ENCODE measurements around the gene PCSK1.

PCSK1 gene

DNA sequence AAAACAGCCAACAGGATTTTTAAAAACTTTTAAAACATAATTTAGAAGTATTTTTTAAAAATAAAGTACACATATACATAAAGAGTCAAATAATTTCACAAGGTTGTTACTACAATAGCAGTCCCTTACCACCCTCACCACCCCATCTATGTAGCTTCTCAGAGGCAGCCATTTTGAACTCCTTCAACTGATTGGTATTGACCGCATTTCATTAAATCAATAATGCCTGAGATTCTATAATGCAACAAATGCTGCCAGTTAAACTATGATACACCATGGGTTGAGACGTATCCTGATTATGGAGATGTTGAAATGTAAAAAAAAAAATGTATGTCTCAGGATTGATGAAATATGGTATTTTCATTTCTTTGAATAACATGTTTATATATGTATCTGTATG lies 78.8 kb downstream of the PCSK1 start:
- H3K27ac Mint-ChIP-seq = no peak overlapping the region
- no peaks in the 10 kb centered on the region for H3K36me3 Mint-ChIP-seq
- H3K9me3 Mint-ChIP-seq = peaks cover 4% of the 10 kb centered on the region
- peaks cover 10% of the 10 kb centered on the region for H3K27me3 Mint-ChIP-seq
- H3K4me1 Mint-ChIP-seq = no peaks in the 10 kb centered on the region
- no peak for ATAC-seq
- H3K4me3 Mint-ChIP-seq = no peak overlapping the region

DNA sequence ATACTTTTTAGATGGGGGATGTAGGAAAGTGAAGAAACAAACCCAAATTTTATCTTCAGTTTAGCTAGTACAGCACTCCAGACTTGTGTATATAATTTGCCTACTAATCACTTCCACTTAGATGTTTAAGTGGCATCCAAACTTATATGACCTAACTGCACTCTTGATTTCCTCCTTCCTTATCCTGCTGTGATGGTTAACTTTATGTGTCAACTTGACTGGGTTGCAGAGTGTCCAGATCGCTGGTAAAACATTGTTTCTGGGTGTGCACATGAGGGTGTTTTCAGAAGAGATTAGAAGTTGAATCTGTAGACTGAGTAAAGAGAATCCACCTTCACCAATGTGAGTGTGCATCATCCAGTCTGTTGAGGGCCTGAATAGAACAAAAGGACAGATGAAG lies 79.8 kb downstream of the PCSK1 start:
- no peak for ATAC-seq
- H3K4me1 Mint-ChIP-seq = no peaks in the 10 kb centered on the region
- H3K27me3 Mint-ChIP-seq = peaks cover 4% of the 10 kb centered on the region
- H3K9me3 Mint-ChIP-seq = peaks cover 4% of the 10 kb centered on the region
- no peaks in the 10 kb centered on the region for H3K36me3 Mint-ChIP-seq
- H3K27ac Mint-ChIP-seq = no peak overlapping the region
- H3K4me3 Mint-ChIP-seq = no peak overlapping the region

DNA sequence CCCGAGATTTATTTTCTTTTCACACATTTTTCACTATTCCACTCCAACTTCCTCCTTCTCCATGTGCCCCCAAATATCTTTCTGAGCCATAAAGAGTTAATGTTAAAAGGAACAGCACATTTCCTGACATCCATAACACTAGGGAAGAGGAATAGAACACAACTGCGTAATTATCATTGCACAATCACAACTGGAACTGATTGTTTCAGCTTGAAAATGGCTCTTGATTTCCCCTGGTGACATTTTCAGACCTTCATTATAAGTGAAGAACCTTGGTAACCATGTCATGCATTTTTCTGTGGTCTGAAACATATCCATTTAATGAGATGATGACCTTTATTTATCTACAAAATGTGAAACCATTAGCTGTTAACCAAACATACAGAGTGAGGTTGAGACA lies 82.4 kb downstream of the PCSK1 start:
- H3K27me3 Mint-ChIP-seq = no peaks in the 10 kb centered on the region
- no peak for ATAC-seq
- no peak overlapping the region for H3K4me3 Mint-ChIP-seq
- no peaks in the 10 kb centered on the region for H3K9me3 Mint-ChIP-seq
- H3K4me1 Mint-ChIP-seq = no peaks in the 10 kb centered on the region
- no peak overlapping the region for H3K27ac Mint-ChIP-seq
- no peaks in the 10 kb centered on the region for H3K36me3 Mint-ChIP-seq

DNA sequence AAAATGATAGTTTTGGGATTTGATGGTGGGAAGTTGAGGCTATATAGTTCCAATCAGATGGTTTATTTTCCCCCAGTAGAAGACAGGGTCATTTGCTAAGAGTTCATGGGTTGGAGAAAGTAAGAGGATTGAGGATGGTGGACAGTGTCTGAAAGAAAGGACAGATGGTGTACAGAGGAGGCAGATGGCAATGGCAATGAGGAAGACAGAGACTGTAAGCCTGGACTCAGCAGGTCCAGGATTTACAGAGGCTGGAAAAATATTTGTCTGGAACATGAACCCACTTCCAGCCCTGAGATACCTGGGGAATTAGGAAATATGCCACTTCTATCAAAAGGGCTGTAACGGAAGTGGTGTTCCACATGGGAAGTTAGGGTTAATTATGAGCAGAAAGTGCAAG lies 84.5 kb downstream of the PCSK1 start:
- Mint-ChIP-seq H3K4me3 (no peak overlapping the region), H3K4me1 (no peaks in the 10 kb centered on the region), H3K9me3 (no peaks in the 10 kb centered on the region), H3K36me3 (no peaks in the 10 kb centered on the region), H3K27me3 (no peaks in the 10 kb centered on the region), H3K27ac (no peak overlapping the region)
- no peak for ATAC-seq

DNA sequence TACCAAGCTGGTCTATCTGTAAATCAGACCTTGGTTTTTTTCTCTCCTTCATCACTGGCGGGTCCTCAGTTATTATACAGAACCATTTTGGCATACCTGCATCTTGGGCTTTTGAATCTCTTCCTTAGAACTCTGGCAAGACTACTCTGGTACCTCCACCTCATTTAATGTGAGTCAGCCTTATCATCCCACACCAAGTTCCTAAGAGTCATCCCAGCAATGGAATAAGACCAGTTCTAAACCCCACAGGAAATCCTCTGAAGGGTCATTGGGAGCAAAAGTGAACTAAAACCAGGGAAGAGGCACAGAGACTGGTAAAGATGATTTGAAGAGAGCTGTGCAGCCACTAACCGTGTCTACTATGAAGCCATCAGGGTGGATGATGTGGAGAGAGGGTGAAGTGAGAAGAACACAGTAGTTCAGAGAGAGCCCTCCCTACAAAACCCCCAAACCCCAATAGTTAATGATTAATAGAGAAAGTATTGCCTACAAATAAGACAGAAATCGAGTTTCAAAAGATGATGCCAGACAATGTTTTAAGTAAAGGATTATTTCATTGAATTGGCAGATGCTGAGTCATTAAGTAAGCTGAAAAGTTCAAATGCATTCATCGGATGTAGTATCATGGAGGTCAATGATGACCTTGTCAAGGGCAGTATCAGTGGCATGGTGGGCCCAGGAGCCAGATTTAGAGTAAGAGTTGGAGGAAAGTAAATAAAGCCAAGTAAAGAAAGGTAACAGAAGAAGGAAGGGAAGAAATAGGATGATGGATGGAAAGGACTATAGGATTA lies 85.4 kb downstream of the PCSK1 start:
- ATAC-seq = no peak
- no peaks in the 10 kb centered on the region for H3K36me3 Mint-ChIP-seq
- no peaks in the 10 kb centered on the region for H3K27me3 Mint-ChIP-seq
- no peak overlapping the region for H3K4me3 Mint-ChIP-seq
- H3K9me3 Mint-ChIP-seq = no peaks in the 10 kb centered on the region
- no peaks in the 10 kb centered on the region for H3K4me1 Mint-ChIP-seq
- H3K27ac Mint-ChIP-seq = no peak overlapping the region

DNA sequence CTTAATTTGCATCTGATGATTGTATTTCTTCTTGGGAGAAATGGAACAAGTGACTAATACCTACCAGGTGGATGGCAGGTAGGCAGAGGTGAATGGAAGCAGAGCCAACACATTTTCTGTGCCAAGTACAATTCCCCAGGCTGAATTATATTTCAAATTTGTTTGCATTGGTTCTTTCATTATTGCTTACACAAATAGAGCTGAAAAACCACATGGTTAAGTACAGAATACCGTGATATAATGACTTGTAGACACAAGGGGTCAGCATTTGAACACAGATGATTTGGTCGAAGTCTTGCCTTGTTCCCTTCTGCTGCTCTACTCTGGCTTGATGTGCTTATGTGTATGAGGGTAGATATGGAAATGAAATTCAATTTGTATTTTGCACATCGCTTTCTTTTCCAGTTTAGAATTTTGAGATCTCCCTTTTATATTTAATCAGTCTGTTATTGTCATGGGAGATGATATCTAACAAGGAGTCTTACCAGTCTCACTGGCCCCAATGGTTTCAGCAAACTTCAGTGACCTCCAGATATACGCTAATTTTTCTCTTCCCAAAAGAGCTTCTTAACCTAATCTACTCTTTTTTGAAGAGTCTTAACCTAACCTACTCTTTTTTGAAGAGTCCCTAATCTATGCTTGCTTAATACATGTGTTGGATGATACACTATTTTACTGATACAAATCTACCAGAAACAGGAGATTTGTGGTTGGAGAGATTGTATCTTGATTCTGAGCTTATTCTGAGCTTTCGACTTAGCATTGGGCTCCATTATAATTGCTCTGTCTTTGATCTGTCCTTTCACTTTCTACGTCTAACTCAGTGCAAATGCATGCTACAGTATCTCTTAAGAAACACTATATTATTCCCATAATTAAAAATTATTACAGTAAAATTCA lies 88.1 kb downstream of the PCSK1 start:
- Mint-ChIP-seq H3K4me3 (no peak overlapping the region), H3K9me3 (no peaks in the 10 kb centered on the region), H3K27me3 (no peaks in the 10 kb centered on the region), H3K27ac (no peak overlapping the region), H3K4me1 (no peaks in the 10 kb centered on the region), H3K36me3 (no peaks in the 10 kb centered on the region)
- peak; percentile 67 for ATAC-seq

DNA sequence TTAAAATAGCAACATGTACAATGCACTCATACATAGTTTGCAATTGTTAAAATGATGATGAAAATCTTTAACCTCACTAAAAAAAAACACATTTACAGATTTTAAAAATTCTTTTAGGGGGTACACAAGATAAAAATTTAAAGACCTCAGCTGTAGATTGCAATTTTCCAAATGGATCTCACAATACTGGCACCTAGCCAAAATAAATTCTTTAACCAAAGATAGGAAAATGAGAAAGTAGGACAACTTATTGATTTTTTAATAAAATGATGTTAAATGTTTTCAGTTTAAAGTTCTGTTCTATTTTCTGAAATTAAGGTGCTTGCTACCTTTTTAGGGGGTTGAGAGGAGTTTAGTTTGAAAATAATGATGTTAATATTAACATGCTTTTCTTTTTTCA lies 90.0 kb downstream of the PCSK1 start:
- Mint-ChIP-seq H3K36me3 (no peaks in the 10 kb centered on the region), H3K27me3 (no peaks in the 10 kb centered on the region), H3K4me1 (no peaks in the 10 kb centered on the region), H3K9me3 (no peaks in the 10 kb centered on the region), H3K27ac (no peak overlapping the region), H3K4me3 (no peak overlapping the region)
- no peak for ATAC-seq

DNA sequence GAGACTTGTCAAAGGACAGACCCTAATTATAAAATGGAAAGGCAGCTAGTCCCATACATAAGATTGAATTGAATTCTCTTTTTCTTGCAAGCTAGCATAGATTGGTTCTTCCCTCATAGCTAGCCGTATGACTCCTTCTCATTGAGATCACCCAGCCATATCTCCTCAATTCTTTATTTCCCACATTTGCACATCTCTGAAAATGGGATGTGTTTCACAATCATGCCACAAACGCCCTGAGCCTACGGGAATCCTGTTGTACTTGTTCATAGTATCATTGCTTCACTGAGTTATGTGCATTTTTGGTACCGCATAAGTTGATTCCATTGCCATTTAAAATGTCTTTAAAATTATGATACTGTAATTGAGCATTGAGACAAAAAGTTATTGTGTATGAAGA lies 90.5 kb downstream of the PCSK1 start:
- H3K4me3 Mint-ChIP-seq = no peak overlapping the region
- H3K27ac Mint-ChIP-seq = no peak overlapping the region
- no peaks in the 10 kb centered on the region for H3K4me1 Mint-ChIP-seq
- no peaks in the 10 kb centered on the region for H3K36me3 Mint-ChIP-seq
- ATAC-seq = no peak
- no peaks in the 10 kb centered on the region for H3K9me3 Mint-ChIP-seq
- no peaks in the 10 kb centered on the region for H3K27me3 Mint-ChIP-seq
